Mesendoderm (in vitro differentiated cells): Measurements from ENCODE around the gene SLC2A4.

ENCODE experiments used
- DNase-seq: peaks from one replicate; pipeline ENCODE4 v3.0.0; 2013
- H2AK5ac ChIP-seq: 2 replicates; pipeline ENCODE4 v1.6.1; 2013; ENCODE audit warnings: low read length, inconsistent platforms
- H2BK120ac ChIP-seq: 2 replicates; pipeline ENCODE4 v1.6.1; 2013; ENCODE audit warnings: low read depth, mild to moderate bottlenecking, low read length, moderate library complexity, mixed read lengths
- H2BK15ac ChIP-seq: replicated peaks from 2 replicates; pipeline ENCODE4 v1.6.1; 2013; ENCODE audit warnings: low read depth, mild to moderate bottlenecking, moderate library complexity
- H2BK5ac ChIP-seq: 2 replicates; pipeline ENCODE4 v1.6.1; 2013; ENCODE audit warnings: low read length, inconsistent platforms
- H3K18ac ChIP-seq: 2 replicates; pipeline ENCODE4 v1.6.1; 2013; ENCODE audit warnings: mild to moderate bottlenecking, low read length, mixed read lengths
- H3K23ac ChIP-seq: one replicate; pipeline ENCODE4 v1.6.1; 2013; ENCODE audit warnings: low read length
- H3K27ac ChIP-seq: 2 replicates; pipeline ENCODE4 v1.5.1; 2013; ENCODE audit warnings: low read depth, mild to moderate bottlenecking, inconsistent platforms, low read length, moderate library complexity
- H3K27me3 ChIP-seq: 2 replicates; pipeline ENCODE4 v1.6.1; 2013; ENCODE audit warnings: low read length, control low read depth, mild to moderate bottlenecking, inconsistent platforms; ENCODE audit not compliant: insufficient read depth, poor library complexity
- H3K36me3 ChIP-seq: 2 replicates; pipeline ENCODE4 v1.6.1; 2013; ENCODE audit warnings: low read length, inconsistent platforms; ENCODE audit not compliant: control insufficient read depth, insufficient read depth
- H3K4ac ChIP-seq: one replicate; pipeline ENCODE4 v1.6.1; 2013; ENCODE audit warnings: low read depth, mild to moderate bottlenecking, low read length, moderate library complexity
- H3K4me1 ChIP-seq: 2 replicates; pipeline ENCODE4 v1.6.1; 2013; ENCODE audit warnings: low read depth, low read length, inconsistent platforms; ENCODE audit not compliant: control insufficient read depth
- H3K4me2 ChIP-seq: 2 replicates; pipeline ENCODE4 v1.6.1; 2013; ENCODE audit warnings: low read length
- H3K4me3 ChIP-seq: 2 replicates; pipeline ENCODE4 v1.5.1; 2013; ENCODE audit warnings: mild to moderate bottlenecking, low read length
- H3K56ac ChIP-seq: one replicate; pipeline ENCODE4 v1.6.1; 2013; ENCODE audit warnings: low read length
- H3K79me1 ChIP-seq: 2 replicates; pipeline ENCODE4 v1.6.1; 2013; ENCODE audit warnings: low read length, inconsistent platforms
- H3K79me2 ChIP-seq: 2 replicates; pipeline ENCODE4 v1.6.1; 2013; ENCODE audit warnings: mild to moderate bottlenecking, low read length; ENCODE audit not compliant: control insufficient read depth, insufficient read depth
- H3K9ac ChIP-seq: 2 replicates; pipeline ENCODE4 v1.6.1; 2013; ENCODE audit warnings: low read length, inconsistent platforms
- H4K5ac ChIP-seq: one replicate; pipeline ENCODE4 v1.6.1; 2013; ENCODE audit warnings: low read length
- H4K8ac ChIP-seq: one replicate; pipeline ENCODE4 v1.6.1; 2013; ENCODE audit warnings: low read depth, mild to moderate bottlenecking, control low read depth, low read length, moderate library complexity
- WGBS: extraction: QIAGEN DNeasy Blood & Tissue Kit; methylation state at CpG from one replicate; pipeline ENCODE4 v1.1.7; 2013; ENCODE audit warnings: low lambda C conversion rate, missing lambda C conversion rate; ENCODE audit not compliant: insufficient coverage; ENCODE audit errors: extremely low coverage; 5-methylcytosine and 5-hydroxymethylcytosine counted together

Gene SLC2A4

GRCh38 chr17:7292729-7293128, 11.2 kb downstream of the SLC2A4 start:
- no peaks in the 10 kb centered on the region for H3K4me1 ChIP-seq
- no peak overlapping the region for H3K9ac ChIP-seq
- H2AK5ac ChIP-seq = no peak overlapping the region
- no peak overlapping the region for H3K4me2 ChIP-seq
- H3K4ac ChIP-seq = no peak overlapping the region
- H3K27ac ChIP-seq = no peak overlapping the region
- H4K5ac ChIP-seq = no peak overlapping the region
- H4K8ac ChIP-seq = no peak overlapping the region
- H3K27me3 ChIP-seq = peaks cover 4% of the 10 kb centered on the region
- no peaks in the 10 kb centered on the region for H3K36me3 ChIP-seq
- no peak overlapping the region for H3K4me3 ChIP-seq
- H3K79me2 ChIP-seq = no peaks in the 10 kb centered on the region
- no peak overlapping the region for H3K56ac ChIP-seq
- H2BK120ac ChIP-seq = no peak overlapping the region
- no peak for DNase-seq
- H3K18ac ChIP-seq = no peak overlapping the region
- WGBS = no CpG with 5 or more reads among the region's 6 CpGs
- H3K23ac ChIP-seq = no peak overlapping the region
- no peaks in the 10 kb centered on the region for H3K79me1 ChIP-seq
- H2BK15ac ChIP-seq = no peak overlapping the region
- H2BK5ac ChIP-seq = no peak overlapping the region

GRCh38 chr17:7293159-7293558, 11.6 kb downstream of the SLC2A4 start:
- H3K4me2 ChIP-seq = no peak overlapping the region
- no peaks in the 10 kb centered on the region for H3K79me1 ChIP-seq
- H3K79me2 ChIP-seq = no peaks in the 10 kb centered on the region
- DNase-seq = no peak
- H3K27me3 ChIP-seq = peaks cover 4% of the 10 kb centered on the region
- no peak overlapping the region for H3K4ac ChIP-seq
- H3K9ac ChIP-seq = no peak overlapping the region
- H3K23ac ChIP-seq = no peak overlapping the region
- no peak overlapping the region for H3K27ac ChIP-seq
- no peak overlapping the region for H3K18ac ChIP-seq
- no peaks in the 10 kb centered on the region for H3K4me1 ChIP-seq
- H3K56ac ChIP-seq = no peak overlapping the region
- H3K36me3 ChIP-seq = no peaks in the 10 kb centered on the region
- H3K4me3 ChIP-seq = no peak overlapping the region
- no peak overlapping the region for H2AK5ac ChIP-seq
- no peak overlapping the region for H4K8ac ChIP-seq
- no peak overlapping the region for H2BK5ac ChIP-seq
- H2BK120ac ChIP-seq = no peak overlapping the region
- no peak overlapping the region for H2BK15ac ChIP-seq
- no CpG with 5 or more reads among the region's 11 CpGs for WGBS
- no peak overlapping the region for H4K5ac ChIP-seq

DNA sequence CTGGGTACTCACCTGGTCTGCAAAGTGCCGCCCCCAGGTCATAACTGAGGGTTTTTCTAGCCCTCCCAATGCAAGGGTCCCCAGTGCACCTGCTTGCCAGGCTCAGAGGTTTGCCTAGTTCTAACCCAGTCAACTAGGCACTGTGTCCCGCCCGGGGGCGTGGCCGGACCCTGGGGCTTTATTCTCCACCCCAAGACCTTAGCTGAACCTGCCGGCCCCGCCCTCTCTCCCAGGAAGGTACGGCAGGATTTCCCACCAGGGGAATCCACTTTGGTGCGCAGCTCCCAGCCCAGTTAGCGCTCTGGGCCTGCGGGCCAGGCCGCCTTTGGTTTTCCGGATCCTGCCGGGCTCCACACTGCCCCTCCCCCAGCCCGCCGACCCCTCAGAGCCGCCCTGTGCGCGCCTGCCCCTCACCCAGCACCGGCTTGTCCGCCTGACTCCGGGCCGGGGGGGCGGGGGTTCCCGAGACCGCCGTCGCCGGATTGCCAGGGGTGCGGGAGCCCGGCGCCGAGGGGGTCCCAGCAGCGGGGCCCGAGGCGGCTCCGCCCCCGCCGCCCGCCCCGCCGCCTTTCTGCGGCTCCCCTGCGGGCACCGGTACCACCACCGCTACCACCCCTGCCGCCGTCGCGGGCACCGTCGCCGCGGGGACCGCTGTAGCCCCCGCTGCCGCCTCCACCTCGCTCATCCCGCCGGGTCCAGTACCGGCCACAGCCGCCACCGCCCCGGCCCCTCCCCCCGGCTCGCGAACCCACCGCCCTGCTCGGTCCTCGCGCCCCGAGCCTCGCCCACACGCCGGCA, 12.5 kb downstream of the SLC2A4 start:
- Histone ChIP-seq H3K18ac (no peak overlapping the region), H2BK15ac (no peak overlapping the region), H4K5ac (no peak overlapping the region), H2BK5ac (no peak overlapping the region), H2BK120ac (no peak overlapping the region), H4K8ac (no peak overlapping the region), H3K9ac (no peak overlapping the region), H3K27me3 (peaks cover 4% of the 10 kb centered on the region), H3K4ac (no peak overlapping the region), H3K36me3 (no peaks in the 10 kb centered on the region), H3K27ac (no peak overlapping the region), H3K56ac (peak overlapping the region; percentile 56), H3K4me3 (no peak overlapping the region), H3K4me1 (no peaks in the 10 kb centered on the region), H2AK5ac (no peak overlapping the region), H3K23ac (no peak overlapping the region), H3K79me1 (no peaks in the 10 kb centered on the region), H3K4me2 (no peak overlapping the region), H3K79me2 (no peaks in the 10 kb centered on the region)
- no CpG with 5 or more reads among the region's 75 CpGs for WGBS
- peak; percentile 67 for DNase-seq

GRCh38 chr17:7294614-7295153, 13.2 kb downstream of the SLC2A4 start, which contains the start of gene YBX2:
Gene YBX2, minus strand, starts transcription at chr17:7294639. Its CDS starts 139 bp downstream, at chr17:7294500.
- peak within 1 kb of the TSS; percentile 66 for H3K4me2 ChIP-seq
- H3K79me2 ChIP-seq = no peaks in the 10 kb centered on the region
- H3K56ac ChIP-seq = peak within 1 kb of the TSS; percentile 79
- no peak within 1 kb of the TSS for H4K5ac ChIP-seq
- H4K8ac ChIP-seq = no peak within 1 kb of the TSS
- WGBS = no CpG with 5 or more reads among the region's 57 CpGs
- H2BK120ac ChIP-seq = no peak within 1 kb of the TSS
- H3K9ac ChIP-seq = peak within 1 kb of the TSS; percentile 54
- peak; percentile 92 for DNase-seq
- H3K23ac ChIP-seq = no peak within 1 kb of the TSS
- no peak within 1 kb of the TSS for H2BK5ac ChIP-seq
- peaks cover 4% of the 10 kb centered on the region for H3K27me3 ChIP-seq
- no peaks in the 10 kb centered on the region for H3K4me1 ChIP-seq
- H3K79me1 ChIP-seq = no peaks in the 10 kb centered on the region
- H2BK15ac ChIP-seq = no peak within 1 kb of the TSS
- no peak within 1 kb of the TSS for H3K27ac ChIP-seq
- H3K18ac ChIP-seq = no peak within 1 kb of the TSS
- no peak within 1 kb of the TSS for H3K4me3 ChIP-seq
- no peak within 1 kb of the TSS for H3K4ac ChIP-seq
- no peaks in the 10 kb centered on the region for H3K36me3 ChIP-seq
- no peak within 1 kb of the TSS for H2AK5ac ChIP-seq

DNA sequence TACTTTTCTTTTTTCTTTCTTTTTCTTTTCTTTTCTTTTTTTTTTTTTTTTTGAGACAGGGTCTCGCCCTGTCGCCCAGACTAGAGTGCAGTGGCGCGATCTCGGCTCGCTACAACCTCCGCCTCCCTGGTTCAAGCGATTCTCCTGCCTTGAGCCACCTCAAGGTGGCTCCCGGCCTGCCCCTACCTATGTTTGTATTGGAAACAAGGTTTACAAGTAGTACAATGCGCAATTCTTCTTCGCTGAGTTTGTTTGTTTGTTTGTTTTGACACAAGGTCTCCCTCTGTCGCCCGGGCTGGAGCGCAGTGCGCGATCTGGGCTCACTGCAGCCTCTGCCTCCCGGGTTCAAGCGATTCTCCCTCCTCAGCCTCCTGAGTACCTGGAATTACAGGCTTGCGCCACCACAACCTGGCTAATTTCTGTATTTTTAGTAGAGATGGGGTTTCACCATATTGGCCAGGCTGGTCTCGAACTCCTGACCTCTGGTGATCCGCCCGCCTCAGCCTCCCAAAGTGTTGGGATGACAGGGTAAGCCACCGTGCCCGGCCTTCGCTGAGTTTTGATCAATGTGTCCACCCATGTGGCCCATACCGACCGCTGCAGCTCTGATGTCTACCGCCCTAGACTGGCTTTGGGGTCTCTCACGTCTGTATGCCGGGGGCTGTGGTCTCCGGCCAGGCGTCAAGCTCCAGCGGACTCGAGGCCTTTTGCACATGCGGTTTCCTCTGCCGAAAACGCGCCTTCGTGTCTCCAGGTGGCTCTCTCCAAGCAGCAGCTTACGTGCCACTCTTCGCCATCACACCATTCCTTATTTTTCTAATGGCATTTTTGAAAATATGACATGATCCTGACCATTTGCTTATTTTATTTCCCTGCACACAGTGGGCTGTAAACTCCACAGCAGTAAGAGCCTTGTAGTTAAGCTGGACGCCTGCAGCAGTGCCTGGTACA, 14.0 kb downstream of the SLC2A4 start:
- DNase-seq = no peak
- H2BK120ac ChIP-seq = no peak overlapping the region
- H2AK5ac ChIP-seq = no peak overlapping the region
- no peak overlapping the region for H3K4ac ChIP-seq
- no peak overlapping the region for H4K8ac ChIP-seq
- no peak overlapping the region for H2BK5ac ChIP-seq
- no peak overlapping the region for H3K27ac ChIP-seq
- no peak overlapping the region for H3K4me3 ChIP-seq
- no peak overlapping the region for H4K5ac ChIP-seq
- no peak overlapping the region for H3K9ac ChIP-seq
- no peak overlapping the region for H3K4me2 ChIP-seq
- H2BK15ac ChIP-seq = no peak overlapping the region
- H3K27me3 ChIP-seq = peaks cover 4% of the 10 kb centered on the region
- H3K4me1 ChIP-seq = no peaks in the 10 kb centered on the region
- WGBS = no CpG with 5 or more reads among the region's 42 CpGs
- no peak overlapping the region for H3K18ac ChIP-seq
- no peak overlapping the region for H3K23ac ChIP-seq
- peak overlapping the region; percentile 37 for H3K56ac ChIP-seq
- H3K36me3 ChIP-seq = no peaks in the 10 kb centered on the region
- H3K79me1 ChIP-seq = no peaks in the 10 kb centered on the region
- no peaks in the 10 kb centered on the region for H3K79me2 ChIP-seq
